Gastrocnemius medialis (tissue), 4 donors: ENCODE measurements around the gene AGAP1.

Experiments
- POLR2A ChIP-seq, 2 donors: fragments of 450-650 bp; IDR thresholded peaks; one replicate each; pipeline ENCODE4 v1.6.1; 2017; ENCODE audit warnings: antibody characterized with exemption in 2 of 2, mild to moderate bottlenecking in 2 of 2, moderate library complexity in 2 of 2
- TF ChIP-seq, protein P1 (sequence below), 5 experiments: fragments of 450-650 bp in 3 of 5; fragments of 200-600 bp in 2 of 5; sonication (generic) in 2 of 5; IDR thresholded peaks in 4 of 5; conservative IDR thresholded peaks in 1 of 5; 1 replicate in 4 of 5; 2 replicates in 1 of 5; pipeline ENCODE4 v1.5.1; 2016 to 2019; ENCODE audit warnings: antibody characterized with exemption in 5 of 5, mild to moderate bottlenecking in 3 of 5, moderate library complexity in 3 of 5

DNA sequence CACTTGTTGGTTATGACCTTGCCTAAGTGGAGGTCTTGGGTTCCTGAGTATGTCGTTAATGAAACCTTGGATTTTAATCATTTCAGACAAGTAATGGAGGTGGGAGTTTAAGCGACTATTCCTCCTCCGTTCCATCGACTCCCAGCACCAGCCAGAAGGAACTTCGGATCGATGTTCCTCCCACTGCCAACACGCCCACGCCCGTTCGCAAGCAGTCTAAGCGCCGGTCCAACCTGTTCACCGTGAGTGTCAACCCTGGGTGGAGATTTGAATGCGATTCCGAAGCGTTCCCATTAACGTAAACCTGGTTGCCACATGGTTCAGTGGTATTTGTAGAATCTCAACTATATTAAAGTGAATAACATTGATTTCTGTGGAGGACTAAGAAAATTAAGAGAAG is 305.4 kb downstream of the AGAP1 start:
- TF ChIP-seq, protein P1, sequence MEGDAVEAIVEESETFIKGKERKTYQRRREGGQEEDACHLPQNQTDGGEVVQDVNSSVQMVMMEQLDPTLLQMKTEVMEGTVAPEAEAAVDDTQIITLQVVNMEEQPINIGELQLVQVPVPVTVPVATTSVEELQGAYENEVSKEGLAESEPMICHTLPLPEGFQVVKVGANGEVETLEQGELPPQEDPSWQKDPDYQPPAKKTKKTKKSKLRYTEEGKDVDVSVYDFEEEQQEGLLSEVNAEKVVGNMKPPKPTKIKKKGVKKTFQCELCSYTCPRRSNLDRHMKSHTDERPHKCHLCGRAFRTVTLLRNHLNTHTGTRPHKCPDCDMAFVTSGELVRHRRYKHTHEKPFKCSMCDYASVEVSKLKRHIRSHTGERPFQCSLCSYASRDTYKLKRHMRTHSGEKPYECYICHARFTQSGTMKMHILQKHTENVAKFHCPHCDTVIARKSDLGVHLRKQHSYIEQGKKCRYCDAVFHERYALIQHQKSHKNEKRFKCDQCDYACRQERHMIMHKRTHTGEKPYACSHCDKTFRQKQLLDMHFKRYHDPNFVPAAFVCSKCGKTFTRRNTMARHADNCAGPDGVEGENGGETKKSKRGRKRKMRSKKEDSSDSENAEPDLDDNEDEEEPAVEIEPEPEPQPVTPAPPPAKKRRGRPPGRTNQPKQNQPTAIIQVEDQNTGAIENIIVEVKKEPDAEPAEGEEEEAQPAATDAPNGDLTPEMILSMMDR (IDR thresholded peaks at IDR 0.05 in 4 of 5, conservative IDR thresholded peaks at IDR 0.05 in 1 of 5) = no peak
- no peak for TF ChIP-seq POLR2A (IDR thresholded peaks at IDR 0.05)
